ENCODE results near the gene RXRA. TPM values are rescaled to one million over a fixed set of nuclear protein-coding genes. Genes with fewer than 3 reads are reported as not detected.

The RXRA gene
- total RNA-seq, 6 donors from 2014 or later, result 43.8 to 92.7 (median 74.1) TPM

GRCh38 chr9:134375011-134375390 lies 48.7 kb downstream of the RXRA start:
- Histone ChIP-seq H3K9me3 (no peaks in the 10 kb centered on the region), H3K4me3 (peak overlapping the region in 1 of 4 donors; percentile 30), H3K27me3 (no peaks in the 10 kb centered on the region), H3K27ac (peak overlapping the region; percentile 80 to 95 (median 88)), H3K36me3 (no peaks in the 10 kb centered on the region), H3K4me1 (peaks cover 95 to 100% (median 99%) of the 10 kb centered on the region in 4 donors)
- peak; percentile 78 to 90 for TF ChIP-seq POLR2AphosphoS5 (IDR thresholded peaks at IDR 0.05)
- no peak for TF ChIP-seq POLR2A (IDR thresholded peaks at IDR 0.05)
- peak in 2 of 4 donors; percentile 93 to 98 for TF ChIP-seq EP300 (IDR thresholded peaks at IDR 0.05)
- DNase-seq, result peak; percentile 82 to 86
- WGBS, 2 donors, result 13 to 36% methylated on average over 1 to 6 of the region's 6 CpGs
- ATAC-seq (ENCODE audit: low FRiP score in 2 of 2), result peak in 1 of 2 donors; percentile 58

GRCh38 chr9:134375430-134376385 lies 49.5 kb downstream of the RXRA start:
- no peaks in the 10 kb centered on the region for H3K27me3 ChIP-seq
- WGBS, 2 donors, result 34 to 36% methylated on average over 7 to 38 of the region's 38 CpGs
- no peaks in the 10 kb centered on the region for H3K9me3 ChIP-seq
- H3K4me1 ChIP-seq, result peaks cover 94 to 100% (median 100%) of the 10 kb centered on the region in 4 donors
- peak overlapping the region; percentile 80 to 95 (median 88) for H3K27ac ChIP-seq
- TF ChIP-seq EP300 (IDR thresholded peaks at IDR 0.05) (no peak), CTCF (IDR thresholded peaks at IDR 0.05) (peak in 2 of 6 experiments; percentile 9 to 25)
- H3K4me3 ChIP-seq, result peak overlapping the region in 2 of 4 donors; percentile 1 to 30
- peak in 1 of 2 donors; percentile 54 for ATAC-seq (ENCODE audit: low FRiP score in 2 of 2)
- peak in 1 of 2 donors; percentile 84 for DNase-seq
- no peaks in the 10 kb centered on the region for H3K36me3 ChIP-seq

GRCh38 chr9:134376386-134377142 lies 50.3 kb downstream of the RXRA start:
- peaks cover 94 to 100% (median 99%) of the 10 kb centered on the region in 4 donors for H3K4me1 ChIP-seq
- no peak for TF ChIP-seq EP300 (IDR thresholded peaks at IDR 0.05)
- TF ChIP-seq POLR2AphosphoS5 (IDR thresholded peaks at IDR 0.05), result no peak
- TF ChIP-seq POLR2A (IDR thresholded peaks at IDR 0.05), result no peak
- no peak for TF ChIP-seq CTCF (IDR thresholded peaks at IDR 0.05)
- peak overlapping the region in 2 of 4 donors; percentile 1 to 30 for H3K4me3 ChIP-seq
- no peaks in the 10 kb centered on the region for H3K9me3 ChIP-seq
- 50 to 68% methylated on average over 7 to 19 of the region's 27 CpGs for WGBS, 2 donors
- ATAC-seq (ENCODE audit: low FRiP score in 2 of 2), result no peak
- peak overlapping the region; percentile 79 to 95 (median 87) for H3K27ac ChIP-seq
- peak; percentile 56 to 77 for DNase-seq
- no peaks in the 10 kb centered on the region for H3K27me3 ChIP-seq
- no peaks in the 10 kb centered on the region for H3K36me3 ChIP-seq

- H3K27ac ChIP-seq, result peak overlapping the region in 3 of 4 donors; percentile 79 to 95 (median 94)
- DNase-seq, result no peak
Measured at GRCh38 chr9:134377143-134377484, 50.9 kb downstream of the RXRA start.

More at GRCh38 chr9:134377143-134377484, 50.9 kb downstream of the RXRA start:
- 75 to 80% methylated on average over 1 to 8 of the region's 8 CpGs for WGBS, 2 donors
- no peak for ATAC-seq (ENCODE audit: low FRiP score in 2 of 2)
- TF ChIP-seq POLR2A (IDR thresholded peaks at IDR 0.05), result no peak
- no peak for TF ChIP-seq CTCF (IDR thresholded peaks at IDR 0.05)
- TF ChIP-seq POLR2AphosphoS5 (IDR thresholded peaks at IDR 0.05), result no peak
- TF ChIP-seq EP300 (IDR thresholded peaks at IDR 0.05), result no peak
- Histone ChIP-seq H3K4me1 (peaks cover 98 to 100% (median 100%) of the 10 kb centered on the region in 4 donors), H3K36me3 (no peaks in the 10 kb centered on the region), H3K27me3 (no peaks in the 10 kb centered on the region), H3K9me3 (no peaks in the 10 kb centered on the region), H3K4me3 (no peak overlapping the region)

All from upper lobe of left lung (tissue), 6 donors.